GM12872 (cell line): ENCODE measurements around the gene CLCN7.

Source experiments
- TF ChIP-seq, protein P1 (sequence below): IDR thresholded peaks from 3 replicates; pipeline ENCODE4 v1.5.1; 2011; ENCODE audit warnings: low read depth, mild to moderate bottlenecking, low read length, moderate library complexity; ENCODE audit not compliant: insufficient read depth

CLCN7 gene

DNA sequence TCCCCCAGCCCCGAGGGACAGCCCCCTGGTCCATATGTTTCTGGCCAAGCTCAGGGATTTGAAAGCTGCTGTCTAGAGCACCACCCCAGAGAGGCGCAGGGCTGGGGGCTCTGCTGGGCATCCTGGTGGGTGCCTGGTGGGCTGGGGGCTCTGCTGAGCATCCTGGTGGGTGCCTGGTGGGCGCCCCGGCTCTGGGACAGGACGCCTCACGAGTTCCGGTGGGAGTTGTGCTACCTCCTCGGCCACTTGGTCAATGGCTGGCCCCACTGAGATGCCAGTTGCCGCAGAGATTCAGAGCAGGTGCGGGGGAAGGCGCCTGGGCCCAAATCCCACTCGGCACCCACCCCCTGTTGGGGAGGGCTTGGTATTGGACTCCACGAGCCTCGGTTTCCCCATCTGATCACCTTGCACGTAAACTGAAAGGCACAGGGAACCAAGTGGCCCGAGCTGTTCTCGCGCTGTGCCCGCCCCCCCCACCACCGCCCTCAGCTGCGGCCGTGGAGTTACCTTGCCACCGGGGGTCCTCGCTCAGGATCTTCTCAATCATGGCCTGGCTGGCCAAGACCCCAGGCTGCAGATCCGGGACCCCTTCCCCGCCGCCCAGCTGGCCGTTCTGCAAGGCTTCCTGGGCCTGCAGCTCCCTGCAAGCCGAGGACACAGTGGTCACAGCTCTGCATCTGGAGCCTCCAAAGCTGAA lies 73.6 kb downstream of the CLCN7 start:
- TF ChIP-seq, protein P1, sequence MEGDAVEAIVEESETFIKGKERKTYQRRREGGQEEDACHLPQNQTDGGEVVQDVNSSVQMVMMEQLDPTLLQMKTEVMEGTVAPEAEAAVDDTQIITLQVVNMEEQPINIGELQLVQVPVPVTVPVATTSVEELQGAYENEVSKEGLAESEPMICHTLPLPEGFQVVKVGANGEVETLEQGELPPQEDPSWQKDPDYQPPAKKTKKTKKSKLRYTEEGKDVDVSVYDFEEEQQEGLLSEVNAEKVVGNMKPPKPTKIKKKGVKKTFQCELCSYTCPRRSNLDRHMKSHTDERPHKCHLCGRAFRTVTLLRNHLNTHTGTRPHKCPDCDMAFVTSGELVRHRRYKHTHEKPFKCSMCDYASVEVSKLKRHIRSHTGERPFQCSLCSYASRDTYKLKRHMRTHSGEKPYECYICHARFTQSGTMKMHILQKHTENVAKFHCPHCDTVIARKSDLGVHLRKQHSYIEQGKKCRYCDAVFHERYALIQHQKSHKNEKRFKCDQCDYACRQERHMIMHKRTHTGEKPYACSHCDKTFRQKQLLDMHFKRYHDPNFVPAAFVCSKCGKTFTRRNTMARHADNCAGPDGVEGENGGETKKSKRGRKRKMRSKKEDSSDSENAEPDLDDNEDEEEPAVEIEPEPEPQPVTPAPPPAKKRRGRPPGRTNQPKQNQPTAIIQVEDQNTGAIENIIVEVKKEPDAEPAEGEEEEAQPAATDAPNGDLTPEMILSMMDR = no peak

DNA sequence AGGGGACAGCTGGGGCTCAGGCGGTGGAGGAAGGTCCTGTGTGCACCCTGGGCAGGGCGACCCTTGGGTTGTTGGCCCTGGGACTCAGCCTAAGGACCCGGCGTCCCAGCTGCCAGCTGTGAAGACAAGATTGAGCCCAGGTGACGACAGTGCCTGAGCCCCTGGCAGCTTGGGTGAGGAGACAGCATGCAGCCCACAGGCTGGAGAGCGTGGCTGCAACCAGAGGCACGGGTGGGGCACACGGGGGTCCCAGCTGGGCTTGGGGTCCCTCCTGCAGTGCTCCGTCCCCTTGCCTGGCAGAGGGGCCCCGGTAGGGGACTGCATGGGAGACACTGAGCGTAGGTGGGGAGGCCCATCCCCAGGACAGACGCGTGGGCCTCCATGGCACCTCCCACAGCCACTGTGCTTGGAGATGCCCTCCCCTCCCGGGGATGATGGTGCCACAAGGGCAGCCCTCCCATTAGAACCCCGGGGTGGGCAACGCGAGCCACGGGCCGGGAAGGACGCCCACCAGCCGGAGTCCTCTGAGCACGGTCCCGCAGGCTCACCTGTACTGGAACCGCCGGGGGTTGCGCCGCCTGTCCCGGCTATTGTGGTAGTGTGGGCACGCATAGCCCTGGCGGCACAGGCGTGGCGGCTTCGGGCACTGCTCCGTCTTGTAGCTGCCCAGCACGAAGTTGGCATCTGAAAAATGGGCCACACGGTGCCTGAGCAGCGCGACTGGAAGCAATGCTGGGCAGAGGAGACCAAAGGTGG lies 75.8 kb downstream of the CLCN7 start:
- TF ChIP-seq, protein P1 = no peak

DNA sequence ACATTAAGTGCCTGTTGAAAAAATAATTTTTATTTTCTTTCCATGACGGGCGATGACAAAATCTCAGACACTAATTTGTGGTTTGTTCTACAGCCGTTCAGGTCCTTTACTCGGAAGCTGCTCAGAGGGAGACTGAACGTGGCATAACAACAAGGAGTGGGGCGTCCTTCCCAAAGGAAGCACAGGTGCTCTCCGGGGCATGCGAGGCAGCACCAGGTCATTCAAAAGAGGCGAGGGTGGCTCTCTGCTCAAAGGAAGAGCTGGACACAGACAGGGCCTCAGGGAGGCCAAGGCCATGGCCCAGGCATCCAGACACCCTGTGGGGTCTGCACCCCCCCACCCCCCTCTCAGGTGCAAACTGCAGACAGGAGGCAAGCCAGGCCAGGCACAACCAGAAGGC lies 76.5 kb downstream of the CLCN7 start:
- TF ChIP-seq, protein P1 = no peak

DNA sequence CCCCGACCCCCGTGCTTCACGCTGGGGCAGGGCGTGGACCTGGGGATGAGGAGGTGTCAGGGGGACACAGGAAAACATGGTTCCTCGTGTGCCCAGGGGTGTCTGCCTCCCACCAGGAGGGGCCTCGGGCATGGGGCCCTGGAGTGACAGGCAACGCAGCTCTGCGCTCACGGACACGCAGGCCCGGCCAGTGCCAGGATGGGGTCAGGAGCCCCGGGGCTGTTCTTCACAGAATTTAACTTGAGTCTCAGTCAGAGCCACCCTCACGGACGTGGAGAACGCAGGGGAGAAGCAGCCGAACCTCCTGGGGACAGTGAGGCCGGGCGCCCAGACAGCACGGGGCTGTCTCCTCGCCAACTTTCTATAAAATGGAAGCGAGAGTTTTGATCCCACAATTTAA lies 77.0 kb downstream of the CLCN7 start:
- TF ChIP-seq, protein P1 = no peak

DNA sequence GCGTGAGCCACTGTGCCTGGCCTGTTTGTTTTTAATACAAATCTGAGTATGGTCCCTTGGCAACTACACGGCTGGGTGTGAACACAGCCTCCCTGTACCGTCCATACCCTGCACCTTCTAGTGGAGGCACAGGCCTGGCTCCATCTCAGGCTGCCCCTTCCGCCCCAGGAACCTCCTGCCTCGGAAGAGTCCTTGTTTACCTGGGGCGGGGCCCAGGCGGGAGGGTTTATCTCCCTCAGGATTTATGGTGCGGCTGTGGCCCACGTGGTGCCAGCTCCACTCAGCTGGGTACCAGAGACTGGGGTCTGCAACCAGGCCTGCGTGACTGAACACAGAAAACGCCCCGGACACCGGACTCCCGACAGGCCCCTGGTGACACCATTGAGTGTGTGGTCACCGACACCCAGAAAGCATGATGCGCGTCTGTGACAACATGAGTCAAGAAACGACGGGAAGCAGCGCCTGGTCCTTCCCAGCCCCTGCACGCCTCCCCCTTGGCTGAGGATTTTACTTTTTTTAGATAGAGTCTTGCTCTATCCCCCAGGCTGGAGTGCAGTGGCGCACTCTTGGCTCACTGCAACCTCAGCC lies 79.3 kb downstream of the CLCN7 start:
- TF ChIP-seq, protein P1 = no peak
